A673 (cell line): ENCODE data around the gene DDIT4L. TPM values are rescaled to one million over a fixed set of nuclear protein-coding genes. Genes with fewer than 3 reads are reported as not detected.

Source experiments
- BruUV-seq: library from RNA; stranded (reverse); fragments of 400-500 nt; replicated peaks from 2 replicates; lab custom pipeline; 2021; lab: Mats Ljungman, UMichigan
- CTCF ChIA-PET: fragments of 300-600 bp; sonication (Branson Sonifier 250); formaldehyde crosslinking; loops from one replicate; lab custom pipeline; 2022; ENCODE audit warnings: antibody characterized with exemption; lab: Charles Lee
- POLR2A ChIA-PET: fragments of 300-600 bp; sonication (Branson Sonifier 250); formaldehyde crosslinking; loops from one replicate; lab custom pipeline; 2022; ENCODE audit warnings: antibody characterized with exemption; ENCODE audit not compliant: low non-redundant PET; lab: Charles Lee
- DNase-seq: peaks from one replicate; pipeline ENCODE4 v3.0.0-alpha.2; 2015; ENCODE audit warnings: low spot score
- H3K27ac ChIP-seq: fragments of 200-600 bp; sonication (generic); 2 replicates; pipeline ENCODE4 v1.5.1; 2016; ENCODE audit warnings: mixed run types, low read depth, mild to moderate bottlenecking, mixed read lengths, antibody characterized with exemption, low read length; ENCODE audit not compliant: poor library complexity, severe bottlenecking
- H3K27me3 ChIP-seq: fragments of 200-600 bp; sonication (generic); replicated peaks from 2 replicates; pipeline ENCODE4 v1.6.1; 2017; ENCODE audit warnings: mixed run types, low read depth, mild to moderate bottlenecking, mixed read lengths, antibody characterized with exemption, low read length; ENCODE audit not compliant: insufficient read depth, poor library complexity
- H3K36me3 ChIP-seq: fragments of 200-600 bp; sonication (generic); 2 replicates; pipeline ENCODE4 v1.6.1; 2016; ENCODE audit warnings: mixed run types, mild to moderate bottlenecking, mixed read lengths, antibody characterized with exemption, low read length; ENCODE audit not compliant: insufficient read depth, poor library complexity, severe bottlenecking
- H3K4me1 ChIP-seq: fragments of 200-600 bp; sonication (generic); 2 replicates; pipeline ENCODE4 v1.6.1; 2017; ENCODE audit warnings: mixed run types, mild to moderate bottlenecking, mixed read lengths, antibody characterized with exemption, low read length; ENCODE audit not compliant: insufficient read depth, poor library complexity, severe bottlenecking
- H3K4me3 ChIP-seq: fragments of 200-600 bp; sonication (generic); 2 replicates; pipeline ENCODE4 v1.5.1; 2016; ENCODE audit warnings: low read depth, mixed run types, mild to moderate bottlenecking, mixed read lengths, low read length; ENCODE audit not compliant: poor library complexity, severe bottlenecking
- H3K9me3 ChIP-seq: fragments of 200-600 bp; sonication (generic); 2 replicates; pipeline ENCODE4 v1.6.1; 2016; ENCODE audit warnings: mixed run types, low read depth, mild to moderate bottlenecking, mixed read lengths, antibody characterized with exemption, low read length; ENCODE audit not compliant: poor library complexity, severe bottlenecking
- EZH2 ChIP-seq: fragments of 200-600 bp; sonication (generic); IDR thresholded peaks from 2 replicates; pipeline ENCODE4 v1.6.1; 2017; ENCODE audit warnings: borderline replicate concordance, low read depth, mild to moderate bottlenecking, mixed read lengths, antibody characterized with exemption, low read length; ENCODE audit not compliant: poor library complexity, severe bottlenecking
- intact Hi-C: fragments of 100-400 bp; cut with micrococcal nuclease; formaldehyde crosslinking; loops from one replicate; pipeline ENCODE4 v1.10.0; 2022; ENCODE audit not compliant: unreplicated experiment
- total RNA-seq: library from RNA; stranded (reverse); gene quantifications from 2 replicates; pipeline ENCODE4 v1.2.3, GENCODE V29; 2021
- TF ChIP-seq, protein P1 (sequence below): fragments of 300-800, 200-600 bp; sonication (generic); conservative IDR thresholded peaks from 2 replicates; pipeline ENCODE4 v1.5.1; 2017; ENCODE audit warnings: low read depth, mild to moderate bottlenecking, antibody characterized with exemption, low read length, moderate library complexity, mixed read lengths

Gene DDIT4L
- total RNA-seq, 1 experiment from 2014 or later = 0.15 TPM

GRCh38 chr4:100162027-100162685 lies 28.1 kb downstream of the DDIT4L start:
- POLR2A ChIA-PET = no interaction called here
- intact Hi-C loops = no loop called here
- Histone ChIP-seq H3K4me1 (peaks cover 12% of the 10 kb centered on the region), H3K4me3 (no peak overlapping the region), H3K27me3 (no peaks in the 10 kb centered on the region), H3K9me3 (peaks cover 11% of the 10 kb centered on the region), H3K36me3 (no peaks in the 10 kb centered on the region), H3K27ac (no peak overlapping the region)
- no peak for TF ChIP-seq EZH2
- TF ChIP-seq, protein P1, sequence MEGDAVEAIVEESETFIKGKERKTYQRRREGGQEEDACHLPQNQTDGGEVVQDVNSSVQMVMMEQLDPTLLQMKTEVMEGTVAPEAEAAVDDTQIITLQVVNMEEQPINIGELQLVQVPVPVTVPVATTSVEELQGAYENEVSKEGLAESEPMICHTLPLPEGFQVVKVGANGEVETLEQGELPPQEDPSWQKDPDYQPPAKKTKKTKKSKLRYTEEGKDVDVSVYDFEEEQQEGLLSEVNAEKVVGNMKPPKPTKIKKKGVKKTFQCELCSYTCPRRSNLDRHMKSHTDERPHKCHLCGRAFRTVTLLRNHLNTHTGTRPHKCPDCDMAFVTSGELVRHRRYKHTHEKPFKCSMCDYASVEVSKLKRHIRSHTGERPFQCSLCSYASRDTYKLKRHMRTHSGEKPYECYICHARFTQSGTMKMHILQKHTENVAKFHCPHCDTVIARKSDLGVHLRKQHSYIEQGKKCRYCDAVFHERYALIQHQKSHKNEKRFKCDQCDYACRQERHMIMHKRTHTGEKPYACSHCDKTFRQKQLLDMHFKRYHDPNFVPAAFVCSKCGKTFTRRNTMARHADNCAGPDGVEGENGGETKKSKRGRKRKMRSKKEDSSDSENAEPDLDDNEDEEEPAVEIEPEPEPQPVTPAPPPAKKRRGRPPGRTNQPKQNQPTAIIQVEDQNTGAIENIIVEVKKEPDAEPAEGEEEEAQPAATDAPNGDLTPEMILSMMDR = no peak
- CTCF ChIA-PET = no interaction called here
- BruUV-seq = no TSS peak
- peak; percentile 7 for DNase-seq

GRCh38 chr4:100149190-100149589 lies 41.1 kb downstream of the DDIT4L start:
- no peak overlapping the region for H3K27ac ChIP-seq
- BruUV-seq = no TSS peak
- TF ChIP-seq EZH2 = no peak
- TF ChIP-seq, protein P1 = no peak
- POLR2A ChIA-PET = no interaction called here
- no peaks in the 10 kb centered on the region for H3K4me1 ChIP-seq
- H3K27me3 ChIP-seq = no peaks in the 10 kb centered on the region
- H3K4me3 ChIP-seq = no peak overlapping the region
- H3K9me3 ChIP-seq = no peaks in the 10 kb centered on the region
- DNase-seq = no peak
- H3K36me3 ChIP-seq = no peaks in the 10 kb centered on the region
- CTCF ChIA-PET = no interaction called here
- intact Hi-C loops = no loop called here

DNA sequence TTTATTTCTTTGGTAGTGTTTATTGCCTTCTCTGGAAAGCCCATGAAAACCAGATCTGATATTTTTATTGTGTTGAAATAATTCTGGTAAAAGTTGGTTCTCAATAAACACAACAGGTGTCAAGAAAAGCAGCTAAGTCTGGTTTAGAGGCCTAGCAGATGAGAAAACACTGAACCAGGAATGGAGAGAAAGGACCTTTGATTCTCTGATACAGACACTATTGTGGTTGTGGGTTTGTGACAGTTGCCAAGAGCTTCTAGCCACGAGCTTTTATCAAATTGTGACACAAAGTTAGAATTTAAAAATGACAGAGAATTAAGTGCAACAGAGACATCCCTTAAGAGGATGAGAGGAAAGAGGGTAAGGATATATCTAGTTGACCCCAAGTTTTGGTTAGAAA lies 42.6 kb downstream of the DDIT4L start:
- TF ChIP-seq, protein P1 = no peak
- no peak for TF ChIP-seq EZH2
- CTCF ChIA-PET = interaction anchor here (0.6 kb wide), 1 partner anchor 150 kb away, joined by 4 read pairs; no protein-coding TSS in a partner anchor

More for the DNA sequence above, 42.6 kb downstream of the DDIT4L start:
- no peak overlapping the region for H3K4me3 ChIP-seq
- H3K9me3 ChIP-seq = no peaks in the 10 kb centered on the region
- DNase-seq = no peak
- no peaks in the 10 kb centered on the region for H3K4me1 ChIP-seq
- no peak overlapping the region for H3K27ac ChIP-seq
- H3K36me3 ChIP-seq = no peaks in the 10 kb centered on the region
- POLR2A ChIA-PET = no interaction called here
- no peaks in the 10 kb centered on the region for H3K27me3 ChIP-seq
- BruUV-seq = no TSS peak
- intact Hi-C loops = no loop called here
